Measurements from ENCODE around the gene RSPH1.

The RSPH1 gene

DNA sequence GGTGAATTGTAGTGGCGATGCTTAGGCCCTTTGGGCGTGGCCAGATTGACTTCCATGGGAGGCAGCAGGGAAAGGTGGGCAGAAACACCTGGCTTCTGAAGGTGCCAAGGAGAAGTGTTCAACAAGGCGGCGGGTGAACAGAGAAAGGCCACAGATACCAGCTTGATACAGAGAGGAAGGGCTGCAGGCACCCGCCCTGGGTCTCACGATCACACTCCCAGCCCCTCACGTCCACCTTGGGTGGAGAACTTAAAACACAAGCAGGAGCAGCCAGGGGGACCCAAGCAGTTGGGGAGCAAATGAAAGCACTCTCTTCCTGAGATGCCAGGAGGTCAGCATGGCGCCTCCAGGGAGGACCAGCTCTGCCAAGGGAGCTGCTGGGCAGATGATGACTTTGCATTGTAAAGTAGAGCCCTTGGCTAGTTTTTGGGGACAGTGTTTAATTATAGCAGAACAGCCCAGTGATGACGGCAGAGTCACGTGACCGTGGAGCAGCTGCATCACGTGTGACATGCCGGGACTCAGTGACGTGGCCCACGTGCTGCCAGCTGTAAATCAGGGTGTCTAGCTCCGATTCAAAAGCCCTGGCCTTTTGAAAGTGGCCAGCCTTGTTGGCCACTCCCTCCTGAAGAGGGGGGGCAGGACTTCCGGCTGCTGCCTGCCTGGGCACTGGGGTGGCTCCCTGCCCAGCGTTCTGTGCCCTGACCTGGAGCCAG lies 36.6 kb upstream of the RSPH1 start:
- no peak for ATAC-seq
- TF ChIP-seq ZFP30 (CRISPR knock-in tag; IDR thresholded peaks at IDR 0.05) (no peak), ZC3H10 (CRISPR knock-in tag; IDR thresholded peaks at IDR 0.05) (no peak), RARB (CRISPR knock-in tag; IDR thresholded peaks at IDR 0.05) (no peak), ESRRG (CRISPR knock-in tag; IDR thresholded peaks at IDR 0.05) (no peak)
- TF ChIP-seq, protein P1, sequence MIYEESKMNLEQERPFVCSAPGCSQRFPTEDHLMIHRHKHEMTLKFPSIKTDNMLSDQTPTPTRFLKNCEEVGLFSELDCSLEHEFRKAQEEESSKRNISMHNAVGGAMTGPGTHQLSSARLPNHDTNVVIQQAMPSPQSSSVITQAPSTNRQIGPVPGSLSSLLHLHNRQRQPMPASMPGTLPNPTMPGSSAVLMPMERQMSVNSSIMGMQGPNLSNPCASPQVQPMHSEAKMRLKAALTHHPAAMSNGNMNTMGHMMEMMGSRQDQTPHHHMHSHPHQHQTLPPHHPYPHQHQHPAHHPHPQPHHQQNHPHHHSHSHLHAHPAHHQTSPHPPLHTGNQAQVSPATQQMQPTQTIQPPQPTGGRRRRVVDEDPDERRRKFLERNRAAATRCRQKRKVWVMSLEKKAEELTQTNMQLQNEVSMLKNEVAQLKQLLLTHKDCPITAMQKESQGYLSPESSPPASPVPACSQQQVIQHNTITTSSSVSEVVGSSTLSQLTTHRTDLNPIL (CRISPR knock-in tag; IDR thresholded peaks at IDR 0.05; ENCODE audit: low read depth): no peak

GRCh38 chr21:42531771-42532170 lies 35.7 kb upstream of the RSPH1 start:
- TF ChIP-seq ZC3H10 (CRISPR knock-in tag; IDR thresholded peaks at IDR 0.05): no peak
- TF ChIP-seq, protein P2, sequence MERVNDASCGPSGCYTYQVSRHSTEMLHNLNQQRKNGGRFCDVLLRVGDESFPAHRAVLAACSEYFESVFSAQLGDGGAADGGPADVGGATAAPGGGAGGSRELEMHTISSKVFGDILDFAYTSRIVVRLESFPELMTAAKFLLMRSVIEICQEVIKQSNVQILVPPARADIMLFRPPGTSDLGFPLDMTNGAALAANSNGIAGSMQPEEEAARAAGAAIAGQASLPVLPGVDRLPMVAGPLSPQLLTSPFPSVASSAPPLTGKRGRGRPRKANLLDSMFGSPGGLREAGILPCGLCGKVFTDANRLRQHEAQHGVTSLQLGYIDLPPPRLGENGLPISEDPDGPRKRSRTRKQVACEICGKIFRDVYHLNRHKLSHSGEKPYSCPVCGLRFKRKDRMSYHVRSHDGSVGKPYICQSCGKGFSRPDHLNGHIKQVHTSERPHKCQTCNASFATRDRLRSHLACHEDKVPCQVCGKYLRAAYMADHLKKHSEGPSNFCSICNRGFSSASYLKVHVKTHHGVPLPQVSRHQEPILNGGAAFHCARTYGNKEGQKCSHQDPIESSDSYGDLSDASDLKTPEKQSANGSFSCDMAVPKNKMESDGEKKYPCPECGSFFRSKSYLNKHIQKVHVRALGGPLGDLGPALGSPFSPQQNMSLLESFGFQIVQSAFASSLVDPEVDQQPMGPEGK (CRISPR knock-in tag; IDR thresholded peaks at IDR 0.05; ENCODE audit: borderline replicate concordance): no peak
- TF ChIP-seq TCF4 (CRISPR knock-in tag; IDR thresholded peaks at IDR 0.05; ENCODE audit: borderline replicate concordance): no peak
- TF ChIP-seq OSR1 (CRISPR knock-in tag; IDR thresholded peaks at IDR 0.05): no peak
- TF ChIP-seq SNAI2 (CRISPR knock-in tag; IDR thresholded peaks at IDR 0.05): no peak
- TF ChIP-seq, protein P1 (CRISPR knock-in tag; IDR thresholded peaks at IDR 0.05; ENCODE audit: low read depth): no peak
- TF ChIP-seq ZNF8 (CRISPR knock-in tag; IDR thresholded peaks at IDR 0.05): no peak
- TF ChIP-seq, protein P3, sequence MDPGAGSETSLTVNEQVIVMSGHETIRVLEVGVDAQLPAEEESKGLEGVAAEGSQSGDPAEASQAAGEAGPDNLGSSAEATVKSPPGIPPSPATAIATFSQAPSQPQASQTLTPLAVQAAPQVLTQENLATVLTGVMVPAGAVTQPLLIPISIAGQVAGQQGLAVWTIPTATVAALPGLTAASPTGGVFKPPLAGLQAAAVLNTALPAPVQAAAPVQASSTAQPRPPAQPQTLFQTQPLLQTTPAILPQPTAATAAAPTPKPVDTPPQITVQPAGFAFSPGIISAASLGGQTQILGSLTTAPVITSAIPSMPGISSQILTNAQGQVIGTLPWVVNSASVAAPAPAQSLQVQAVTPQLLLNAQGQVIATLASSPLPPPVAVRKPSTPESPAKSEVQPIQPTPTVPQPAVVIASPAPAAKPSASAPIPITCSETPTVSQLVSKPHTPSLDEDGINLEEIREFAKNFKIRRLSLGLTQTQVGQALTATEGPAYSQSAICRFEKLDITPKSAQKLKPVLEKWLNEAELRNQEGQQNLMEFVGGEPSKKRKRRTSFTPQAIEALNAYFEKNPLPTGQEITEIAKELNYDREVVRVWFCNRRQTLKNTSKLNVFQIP (CRISPR knock-in tag; IDR thresholded peaks at IDR 0.05; ENCODE audit: borderline replicate concordance, low read depth): no peak
- no peak for ATAC-seq

DNA sequence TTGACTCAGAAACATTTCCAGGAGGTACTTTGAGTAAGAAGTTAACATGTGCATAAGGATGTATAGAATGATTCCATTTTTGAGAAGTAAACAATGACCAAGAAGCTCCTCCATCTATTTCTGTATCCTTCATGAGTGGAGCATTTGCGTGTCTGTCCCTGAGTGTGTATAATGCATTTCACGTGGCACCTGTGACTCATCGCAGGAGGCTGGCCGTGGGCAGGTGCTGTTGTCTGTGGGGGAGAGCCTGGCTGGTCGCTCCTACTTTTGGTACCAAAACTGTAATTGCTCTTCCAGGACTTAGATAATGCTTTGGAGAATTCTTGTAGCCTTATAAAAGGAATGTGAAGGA lies 34.1 kb upstream of the RSPH1 start:
- no peak for TF ChIP-seq SNAI2 (CRISPR knock-in tag; IDR thresholded peaks at IDR 0.05)
- no peak for TF ChIP-seq BACH2 (CRISPR knock-in tag; IDR thresholded peaks at IDR 0.05; ENCODE audit: borderline replicate concordance)
- TF ChIP-seq ARNTL (CRISPR knock-in tag; IDR thresholded peaks at IDR 0.05; ENCODE audit: borderline replicate concordance, low read depth): no peak
- no peak for TF ChIP-seq TOX (CRISPR knock-in tag; IDR thresholded peaks at IDR 0.05; ENCODE audit: borderline replicate concordance)
- TF ChIP-seq ESRRG (CRISPR knock-in tag; IDR thresholded peaks at IDR 0.05): no peak
- no peak for TF ChIP-seq CSDC2 (CRISPR knock-in tag; IDR thresholded peaks at IDR 0.05)
- TF ChIP-seq, protein P3 (CRISPR knock-in tag; IDR thresholded peaks at IDR 0.05; ENCODE audit: borderline replicate concordance, low read depth): no peak
- ATAC-seq: no peak

- TF ChIP-seq BACH2 (CRISPR knock-in tag; IDR thresholded peaks at IDR 0.05; ENCODE audit: borderline replicate concordance) (no peak), PPARA (CRISPR knock-in tag; IDR thresholded peaks at IDR 0.05; ENCODE audit: borderline replicate concordance) (no peak), ZNF8 (CRISPR knock-in tag; IDR thresholded peaks at IDR 0.05) (no peak), ARNTL (CRISPR knock-in tag; IDR thresholded peaks at IDR 0.05; ENCODE audit: borderline replicate concordance, low read depth) (no peak), ESRRG (CRISPR knock-in tag; IDR thresholded peaks at IDR 0.05) (no peak), RARB (CRISPR knock-in tag; IDR thresholded peaks at IDR 0.05) (no peak), ISL1 (CRISPR knock-in tag; IDR thresholded peaks at IDR 0.05) (no peak)
- no peak for ATAC-seq
Measured at GRCh38 chr21:42527489-42528158, 31.6 kb upstream of the RSPH1 start.
